ENCODE data around the gene EFNA3. TPM values are rescaled to one million over a fixed set of nuclear protein-coding genes. Genes with fewer than 3 reads are reported as not detected.

The EFNA3 gene
- total RNA-seq, 4 donors from 2014 or later, result 20.0 to 25.8 (median 21.1) TPM

DNA sequence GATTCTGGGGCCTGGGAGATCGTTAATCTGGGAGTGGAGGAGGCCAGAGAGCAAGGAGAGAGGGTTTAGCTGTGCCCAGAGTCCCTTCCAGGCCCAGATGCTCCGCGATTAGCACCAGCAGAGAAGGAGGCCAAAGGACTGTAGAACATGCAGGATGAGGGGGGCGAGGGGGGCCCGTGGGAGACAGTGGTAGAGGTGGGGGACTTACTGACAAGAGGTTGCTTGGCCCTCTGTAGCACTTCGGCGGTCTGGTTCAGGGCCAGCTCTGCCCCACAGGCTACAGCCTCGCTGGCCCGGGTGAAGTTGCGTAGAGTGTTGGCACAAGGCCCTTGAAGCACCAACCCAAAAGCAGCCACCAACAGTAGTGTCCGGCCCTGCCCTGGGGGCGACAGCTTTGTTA is 45.8 kb upstream of the EFNA3 start:
- Histone ChIP-seq H3K4me1 (peaks cover 11 to 40% (median 25%) of the 10 kb centered on the region in 3 donors), H3K36me3 (no peaks in the 10 kb centered on the region), H3K27ac (no peak overlapping the region), H3K4me3 (no peak overlapping the region), H3K9me3 (no peaks in the 10 kb centered on the region), H3K27me3 (no peaks in the 10 kb centered on the region)
- 82 to 85% methylated on average over 6 to 12 of the region's 12 CpGs for WGBS, 2 donors
- TF ChIP-seq POLR2A (IDR thresholded peaks at IDR 0.05), result no peak
- TF ChIP-seq, protein P1, sequence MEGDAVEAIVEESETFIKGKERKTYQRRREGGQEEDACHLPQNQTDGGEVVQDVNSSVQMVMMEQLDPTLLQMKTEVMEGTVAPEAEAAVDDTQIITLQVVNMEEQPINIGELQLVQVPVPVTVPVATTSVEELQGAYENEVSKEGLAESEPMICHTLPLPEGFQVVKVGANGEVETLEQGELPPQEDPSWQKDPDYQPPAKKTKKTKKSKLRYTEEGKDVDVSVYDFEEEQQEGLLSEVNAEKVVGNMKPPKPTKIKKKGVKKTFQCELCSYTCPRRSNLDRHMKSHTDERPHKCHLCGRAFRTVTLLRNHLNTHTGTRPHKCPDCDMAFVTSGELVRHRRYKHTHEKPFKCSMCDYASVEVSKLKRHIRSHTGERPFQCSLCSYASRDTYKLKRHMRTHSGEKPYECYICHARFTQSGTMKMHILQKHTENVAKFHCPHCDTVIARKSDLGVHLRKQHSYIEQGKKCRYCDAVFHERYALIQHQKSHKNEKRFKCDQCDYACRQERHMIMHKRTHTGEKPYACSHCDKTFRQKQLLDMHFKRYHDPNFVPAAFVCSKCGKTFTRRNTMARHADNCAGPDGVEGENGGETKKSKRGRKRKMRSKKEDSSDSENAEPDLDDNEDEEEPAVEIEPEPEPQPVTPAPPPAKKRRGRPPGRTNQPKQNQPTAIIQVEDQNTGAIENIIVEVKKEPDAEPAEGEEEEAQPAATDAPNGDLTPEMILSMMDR (IDR thresholded peaks at IDR 0.05), result no peak
- no peak for DNase-seq
- intact Hi-C loops (cut with DNase I), result no loop called here

DNA sequence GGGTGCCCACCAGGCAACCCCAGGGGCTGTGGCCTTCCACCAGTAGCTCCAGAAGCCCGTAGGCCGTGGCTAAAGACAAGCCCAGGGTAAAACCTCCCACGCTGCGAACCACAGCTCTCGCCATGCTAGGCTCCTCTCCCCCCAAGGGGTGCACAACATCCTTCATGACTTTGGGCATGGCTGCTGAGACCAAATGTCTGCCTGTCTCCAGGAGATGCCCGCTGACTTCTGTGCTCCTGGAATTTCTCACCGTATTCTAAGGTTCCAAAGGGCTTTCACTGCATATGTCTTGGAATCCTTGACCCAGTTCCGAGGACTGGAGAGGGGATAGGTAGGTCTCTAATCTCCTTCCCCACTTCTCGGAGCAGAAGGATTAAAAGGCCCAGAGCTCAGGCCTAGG is 45.1 kb upstream of the EFNA3 start, which contains the start of the genes DCST1 and DCST2:
DCST1 (plus strand) TSS at position 301 of the 400 bp plus-strand sequence. CDS start 213 bp downstream, outside the sequence.
DCST2 (minus strand) TSS at position 258 of the 400 bp plus-strand sequence; CDS start at position 178, 80 bp downstream.
- intact Hi-C loops (cut with DNase I), result no loop called here

DNA sequence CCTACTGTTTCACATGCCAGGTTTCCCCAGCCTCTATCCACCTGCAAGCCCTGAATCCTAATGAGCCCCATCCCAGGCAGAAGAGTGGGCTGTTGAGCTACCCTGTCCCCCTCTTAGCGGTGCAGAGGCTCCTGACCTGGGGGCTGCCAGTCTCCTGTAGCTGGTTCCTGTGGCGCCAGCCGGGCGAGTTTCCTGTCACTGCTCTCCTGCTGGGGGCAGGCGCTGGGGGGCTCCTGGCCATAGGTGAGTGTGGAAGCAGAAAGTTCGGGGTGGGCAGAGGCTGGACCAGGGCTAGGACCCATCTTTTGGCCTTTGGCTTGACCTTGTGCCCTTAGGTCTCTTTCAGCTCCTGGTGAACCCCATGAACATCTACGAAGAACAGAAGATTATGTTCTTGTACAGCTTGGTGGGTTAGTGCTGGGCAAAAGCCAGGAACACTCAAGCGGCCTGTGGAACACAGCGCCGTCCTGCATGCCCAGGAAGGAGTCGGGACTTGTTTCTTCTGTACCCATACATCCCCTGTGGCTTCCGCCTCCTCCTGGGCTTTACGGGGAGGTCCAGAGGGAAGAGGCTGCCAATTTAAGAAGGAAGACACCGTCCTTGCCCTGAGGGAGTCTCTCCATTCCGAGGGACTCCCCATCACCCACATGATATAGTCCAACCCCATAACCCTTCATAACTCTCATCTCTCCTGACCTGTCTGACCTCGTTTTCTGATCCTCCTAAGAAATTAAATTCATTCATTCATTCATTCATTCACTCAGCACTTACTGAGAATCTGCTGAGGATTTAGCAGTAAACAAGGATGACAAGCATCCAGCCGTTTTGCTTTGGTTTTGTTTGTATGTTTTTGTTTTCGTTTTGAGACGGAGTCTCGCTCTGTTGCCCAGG is 44.1 kb upstream of the EFNA3 start:
- Histone ChIP-seq H3K36me3 (no peaks in the 10 kb centered on the region), H3K9me3 (no peaks in the 10 kb centered on the region), H3K4me3 (no peak overlapping the region), H3K4me1 (peaks cover 26 to 57% (median 41%) of the 10 kb centered on the region in 3 donors), H3K27me3 (no peaks in the 10 kb centered on the region), H3K27ac (peak overlapping the region in 2 of 4 donors; percentile 13 to 27)
- intact Hi-C loops (cut with DNase I), result no loop called here
- no peak for TF ChIP-seq POLR2A (IDR thresholded peaks at IDR 0.05)
- TF ChIP-seq, protein P1 (IDR thresholded peaks at IDR 0.05), result peak in 2 of 6 experiments; percentile 14 to 39
- DNase-seq, result no peak
- WGBS, 2 donors, result 35 to 68% methylated on average over 14 to 16 of the region's 20 CpGs

More for the DNA sequence above, 45.1 kb upstream of the EFNA3 start, which contains the start of the genes DCST1 and DCST2:
- Histone ChIP-seq H3K27ac (peak within 1 kb of the TSS in 2 of 4 donors; percentile 13 to 27), H3K4me3 (no peak within 1 kb of the TSS), H3K27me3 (no peaks in the 10 kb centered on the region), H3K9me3 (no peaks in the 10 kb centered on the region), H3K4me1 (peaks cover 17 to 47% (median 30%) of the 10 kb centered on the region in 3 donors), H3K36me3 (no peaks in the 10 kb centered on the region)
- 100% methylated on average over 3 to 6 of the region's 9 CpGs for WGBS, 2 donors
- TF ChIP-seq POLR2A (IDR thresholded peaks at IDR 0.05), result no peak
- TF ChIP-seq, protein P1 (IDR thresholded peaks at IDR 0.05), result no peak
- no peak for DNase-seq

DNA sequence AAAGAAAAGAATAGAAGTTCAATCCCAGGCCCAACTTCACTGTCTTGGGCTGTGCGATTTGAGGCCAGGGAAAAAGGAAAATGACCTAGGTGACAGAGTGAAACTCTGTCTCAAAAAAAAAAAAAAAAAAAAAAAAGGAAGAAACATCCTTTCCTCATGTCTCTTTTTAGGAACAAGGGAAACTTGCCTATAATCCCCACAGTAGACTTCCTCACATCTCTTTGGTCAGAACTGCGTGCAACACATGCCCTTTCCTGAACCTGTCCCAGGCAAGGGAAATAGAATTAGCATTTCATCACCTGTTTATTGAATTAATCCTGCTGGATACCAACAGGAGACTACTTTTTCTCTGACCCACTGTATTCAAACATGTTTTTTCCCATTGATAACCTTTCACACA is 42.7 kb upstream of the EFNA3 start:
- intact Hi-C loops (cut with DNase I), result no loop called here
- Histone ChIP-seq H3K27ac (peak overlapping the region in 2 of 4 donors; percentile 91 to 92), H3K36me3 (no peaks in the 10 kb centered on the region), H3K4me3 (no peak overlapping the region), H3K4me1 (peaks cover 26 to 63% (median 42%) of the 10 kb centered on the region in 3 donors), H3K9me3 (no peaks in the 10 kb centered on the region), H3K27me3 (no peaks in the 10 kb centered on the region)
- 73 to 77% methylated on average over 2 of the region's 2 CpGs for WGBS, 2 donors
- TF ChIP-seq, protein P1 (IDR thresholded peaks at IDR 0.05), result no peak
- TF ChIP-seq POLR2A (IDR thresholded peaks at IDR 0.05), result no peak
- DNase-seq, result no peak

DNA sequence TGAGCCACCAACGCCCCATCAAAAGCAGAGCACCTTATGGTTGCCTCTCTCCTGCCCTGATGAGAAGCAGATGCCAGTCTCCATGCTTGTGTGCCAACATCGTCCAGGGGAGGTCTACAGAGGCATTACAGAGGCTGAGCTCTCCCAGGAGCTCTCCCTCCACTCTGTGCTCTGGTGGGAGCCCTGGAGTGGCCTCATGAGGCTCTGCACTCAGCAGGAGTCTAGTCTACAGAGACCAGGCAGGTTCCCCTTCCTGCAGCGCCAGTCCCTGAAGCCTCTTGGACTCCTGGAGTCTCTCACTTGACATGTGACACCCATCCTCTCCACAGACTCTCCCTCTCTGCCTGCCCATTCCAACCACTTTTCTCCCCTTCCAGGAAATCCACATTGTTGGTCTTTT is 41.6 kb upstream of the EFNA3 start:
- peak overlapping the region in 3 of 4 donors; percentile 89 to 92 (median 91) for H3K27ac ChIP-seq
- WGBS, 2 donors, result 82 to 89% methylated on average over 1 to 2 of the region's 3 CpGs
- H3K4me3 ChIP-seq, result no peak overlapping the region
- DNase-seq, result no peak
- H3K9me3 ChIP-seq, result no peaks in the 10 kb centered on the region
- intact Hi-C loops (cut with DNase I), result no loop called here
- TF ChIP-seq, protein P1 (IDR thresholded peaks at IDR 0.05), result no peak
- no peak for TF ChIP-seq POLR2A (IDR thresholded peaks at IDR 0.05)
- no peaks in the 10 kb centered on the region for H3K27me3 ChIP-seq
- H3K4me1 ChIP-seq, result peaks cover 26 to 63% (median 42%) of the 10 kb centered on the region in 3 donors
- no peaks in the 10 kb centered on the region for H3K36me3 ChIP-seq
